BE2C (cell line): ENCODE data around the gene ZCCHC14.

Source experiments
- DNase-seq: peaks from one replicate; pipeline ENCODE4 v3.0.0-alpha.2; 2020
- H3K27me3 ChIP-seq: fragments of 250-450 bp; sonication (Bioruptor Pico); 2 replicates; pipeline ENCODE4 v1.5.1; 2020; ENCODE audit warnings: mild to moderate bottlenecking
- H3K36me3 ChIP-seq: fragments of 250-450 bp; sonication (Bioruptor Pico); 2 replicates; pipeline ENCODE4 v1.5.1; 2020; ENCODE audit warnings: mild to moderate bottlenecking
- H3K4me1 ChIP-seq: fragments of 250-450 bp; sonication (Bioruptor Pico); 2 replicates; pipeline ENCODE4 v1.5.1; 2020
- H3K4me3 ChIP-seq: 2 replicates; pipeline ENCODE4 v1.5.1; 2011; ENCODE audit warnings: low read depth, low read length
- H3K9me3 ChIP-seq: fragments of 250-450 bp; sonication (Bioruptor Pico); 2 replicates; pipeline ENCODE4 v1.5.1; 2020
- TF ChIP-seq, protein P1 (sequence below): IDR thresholded peaks from 2 replicates; pipeline ENCODE4 v1.5.1; 2012; ENCODE audit warnings: mild to moderate bottlenecking, low read depth, low read length

The ZCCHC14 gene

DNA sequence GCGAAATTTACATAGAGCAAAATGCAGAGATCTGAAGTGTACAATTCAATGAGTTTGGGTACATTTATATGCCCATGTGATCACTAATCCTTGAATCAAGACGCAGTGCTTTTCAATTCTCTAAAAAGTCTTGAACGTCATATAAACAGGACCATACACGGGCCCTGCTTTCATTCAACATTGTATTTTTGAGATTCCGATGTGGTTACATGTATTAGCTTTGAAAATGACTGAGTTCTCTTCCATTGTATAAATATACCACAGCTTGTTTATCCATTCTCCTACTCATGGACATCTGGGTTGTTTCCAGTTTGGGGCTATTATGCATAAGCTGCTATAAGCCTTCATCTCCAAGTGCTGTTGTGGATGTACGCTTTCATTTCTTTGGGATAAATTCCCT is 45.5 kb downstream of the ZCCHC14 start:
- Histone ChIP-seq H3K4me1 (no peaks in the 10 kb centered on the region), H3K4me3 (no peak overlapping the region), H3K36me3 (peaks cover 54% of the 10 kb centered on the region), H3K27me3 (no peaks in the 10 kb centered on the region), H3K9me3 (no peaks in the 10 kb centered on the region)
- TF ChIP-seq, protein P1, sequence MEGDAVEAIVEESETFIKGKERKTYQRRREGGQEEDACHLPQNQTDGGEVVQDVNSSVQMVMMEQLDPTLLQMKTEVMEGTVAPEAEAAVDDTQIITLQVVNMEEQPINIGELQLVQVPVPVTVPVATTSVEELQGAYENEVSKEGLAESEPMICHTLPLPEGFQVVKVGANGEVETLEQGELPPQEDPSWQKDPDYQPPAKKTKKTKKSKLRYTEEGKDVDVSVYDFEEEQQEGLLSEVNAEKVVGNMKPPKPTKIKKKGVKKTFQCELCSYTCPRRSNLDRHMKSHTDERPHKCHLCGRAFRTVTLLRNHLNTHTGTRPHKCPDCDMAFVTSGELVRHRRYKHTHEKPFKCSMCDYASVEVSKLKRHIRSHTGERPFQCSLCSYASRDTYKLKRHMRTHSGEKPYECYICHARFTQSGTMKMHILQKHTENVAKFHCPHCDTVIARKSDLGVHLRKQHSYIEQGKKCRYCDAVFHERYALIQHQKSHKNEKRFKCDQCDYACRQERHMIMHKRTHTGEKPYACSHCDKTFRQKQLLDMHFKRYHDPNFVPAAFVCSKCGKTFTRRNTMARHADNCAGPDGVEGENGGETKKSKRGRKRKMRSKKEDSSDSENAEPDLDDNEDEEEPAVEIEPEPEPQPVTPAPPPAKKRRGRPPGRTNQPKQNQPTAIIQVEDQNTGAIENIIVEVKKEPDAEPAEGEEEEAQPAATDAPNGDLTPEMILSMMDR: no peak
- DNase-seq: no peak

DNA sequence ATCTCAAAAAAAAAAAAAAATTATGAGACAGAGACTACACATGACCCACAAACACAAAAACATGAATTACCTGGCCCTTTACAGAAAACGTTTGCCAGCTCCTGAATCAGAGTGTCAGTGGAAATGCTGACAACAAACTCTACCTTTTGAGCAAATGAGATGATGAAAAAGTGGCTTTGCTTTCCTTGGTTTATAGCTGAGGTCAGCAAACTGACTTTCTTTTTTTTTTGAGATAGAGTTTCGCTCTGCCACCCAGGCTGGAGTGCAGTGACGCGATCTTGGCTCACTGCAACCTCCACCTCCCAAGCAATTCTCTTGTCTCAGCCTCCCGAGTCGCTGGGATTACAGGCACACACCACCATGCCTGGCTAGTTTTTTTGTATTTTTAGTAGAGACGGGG is 46.3 kb downstream of the ZCCHC14 start:
- Histone ChIP-seq H3K4me3 (no peak overlapping the region), H3K4me1 (no peaks in the 10 kb centered on the region), H3K27me3 (no peaks in the 10 kb centered on the region), H3K36me3 (peaks cover 54% of the 10 kb centered on the region), H3K9me3 (no peaks in the 10 kb centered on the region)
- TF ChIP-seq, protein P1: no peak
- no peak for DNase-seq

DNA sequence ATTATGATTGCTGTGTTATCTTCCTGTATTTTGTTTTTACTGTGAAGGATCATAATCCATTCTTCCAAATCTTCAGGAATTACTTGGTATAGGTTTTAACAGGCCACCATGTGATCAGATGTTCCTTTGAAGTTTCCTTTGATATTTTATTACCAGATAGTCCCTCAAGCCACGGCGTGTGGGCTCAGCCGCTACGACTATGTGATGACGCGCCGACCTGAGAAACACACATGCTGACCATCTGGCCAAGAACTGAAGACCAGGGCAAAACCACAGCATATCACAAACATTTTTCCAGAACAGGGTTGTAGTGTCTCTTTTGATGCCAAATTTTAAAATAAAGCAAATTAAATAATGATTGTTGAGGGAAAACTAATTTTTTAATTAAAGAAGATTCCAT is 47.3 kb downstream of the ZCCHC14 start:
- Histone ChIP-seq H3K4me1 (no peaks in the 10 kb centered on the region), H3K36me3 (peaks cover 53% of the 10 kb centered on the region), H3K4me3 (no peak overlapping the region), H3K9me3 (no peaks in the 10 kb centered on the region), H3K27me3 (no peaks in the 10 kb centered on the region)
- DNase-seq: no peak
- TF ChIP-seq, protein P1: no peak

DNA sequence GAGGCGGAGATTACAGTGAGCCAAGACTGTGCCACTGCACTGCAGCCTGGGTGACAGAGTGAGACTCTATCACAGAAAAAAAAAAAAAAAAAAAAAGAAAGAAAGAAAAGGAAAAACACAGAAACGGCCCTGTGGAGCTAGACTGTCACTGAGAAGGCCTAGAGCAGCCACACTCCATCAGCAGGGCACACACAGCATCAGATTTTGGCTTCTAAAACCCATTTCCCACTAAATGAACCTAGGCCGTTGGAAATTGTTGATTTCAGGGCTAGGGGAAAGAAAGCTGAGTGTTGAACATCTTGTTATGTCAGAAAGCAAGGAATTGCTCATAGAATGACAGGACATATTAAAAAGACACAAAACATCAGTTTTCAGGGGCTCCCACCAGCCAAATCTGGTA is 48.9 kb downstream of the ZCCHC14 start:
- TF ChIP-seq, protein P1: no peak
- Histone ChIP-seq H3K4me3 (no peak overlapping the region), H3K9me3 (no peaks in the 10 kb centered on the region), H3K36me3 (peaks cover 50% of the 10 kb centered on the region), H3K4me1 (no peaks in the 10 kb centered on the region), H3K27me3 (no peaks in the 10 kb centered on the region)
- DNase-seq: no peak

DNA sequence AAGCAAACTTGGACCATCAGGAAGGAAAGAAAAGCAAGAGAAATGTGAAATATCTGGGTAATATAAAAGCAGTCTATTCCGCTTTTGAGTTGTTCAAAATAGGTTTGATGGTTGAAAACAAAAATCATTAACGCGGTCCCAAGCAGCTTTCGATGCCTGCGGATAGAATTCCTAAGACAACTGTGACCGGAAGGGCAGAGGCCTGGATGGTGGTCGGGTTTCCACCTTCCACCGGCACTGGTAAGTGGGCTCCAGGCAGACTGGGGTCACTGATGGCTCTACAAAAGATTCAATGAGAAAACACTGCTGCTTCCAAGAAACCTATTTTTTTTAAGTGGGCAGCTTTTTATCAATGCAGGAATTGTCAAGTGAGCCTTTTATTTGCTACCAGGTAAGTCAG is 49.8 kb downstream of the ZCCHC14 start:
- Histone ChIP-seq H3K4me3 (no peak overlapping the region), H3K4me1 (no peaks in the 10 kb centered on the region), H3K36me3 (peaks cover 42% of the 10 kb centered on the region), H3K9me3 (no peaks in the 10 kb centered on the region), H3K27me3 (no peaks in the 10 kb centered on the region)
- TF ChIP-seq, protein P1: no peak
- no peak for DNase-seq

DNA sequence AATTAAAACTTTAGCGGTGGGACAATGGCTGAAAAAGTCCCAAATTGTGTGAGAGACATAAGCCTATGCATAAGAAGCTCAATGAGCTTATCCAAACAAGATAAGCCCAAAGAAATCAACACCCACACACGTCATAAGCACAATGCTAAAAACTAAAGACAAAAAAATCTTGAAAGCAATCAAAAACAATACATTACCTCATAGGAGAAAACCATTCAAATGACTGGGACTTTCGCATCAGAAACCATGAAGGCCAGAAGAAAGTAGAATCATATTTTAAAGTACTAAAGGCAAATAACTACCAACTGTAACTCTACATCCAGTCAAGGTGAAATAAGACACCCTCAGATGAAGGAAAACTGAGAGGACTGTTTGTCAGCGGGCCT is 50.2 kb downstream of the ZCCHC14 start:
- DNase-seq: no peak
- H3K36me3 ChIP-seq: peaks cover 39% of the 10 kb centered on the region
- H3K27me3 ChIP-seq: no peaks in the 10 kb centered on the region
- no peaks in the 10 kb centered on the region for H3K9me3 ChIP-seq
- H3K4me3 ChIP-seq: no peak overlapping the region
- H3K4me1 ChIP-seq: no peaks in the 10 kb centered on the region
- TF ChIP-seq, protein P1: no peak
